Measurements from ENCODE around the gene SPAG5. TPM values are rescaled to one million over a fixed set of nuclear protein-coding genes. Genes with fewer than 3 reads are reported as not detected.
A peak's percentile ranks its signal among the peaks of the same experiment; 100 is the strongest.

The SPAG5 gene
- total RNA-seq, 1 donor from 2014 or later: 8.3 TPM

GRCh38 chr17:28549236-28550132 is 49.3 kb downstream of the SPAG5 start:
- Histone ChIP-seq H3K36me3 (peaks cover 0 to 22% of the 10 kb centered on the region in 2 donors), H3K27me3 (no peaks in the 10 kb centered on the region), H3K4me3 (no peak overlapping the region), H3K9me3 (no peaks in the 10 kb centered on the region), H3K4me1 (peaks cover 13% of the 10 kb centered on the region), H3K27ac (no peak overlapping the region)
- intact Hi-C loops (cut with DNase I): no loop called here
- DNase-seq (ENCODE audit: extremely low spot score in 2 of 2): no peak
- TF ChIP-seq POLR2A (IDR thresholded peaks at IDR 0.05): no peak
- TF ChIP-seq POLR2AphosphoS5 (IDR thresholded peaks at IDR 0.05; ENCODE audit: insufficient read depth in 1 of 2, low read depth in 1 of 2): no peak
- TF ChIP-seq, protein P1, sequence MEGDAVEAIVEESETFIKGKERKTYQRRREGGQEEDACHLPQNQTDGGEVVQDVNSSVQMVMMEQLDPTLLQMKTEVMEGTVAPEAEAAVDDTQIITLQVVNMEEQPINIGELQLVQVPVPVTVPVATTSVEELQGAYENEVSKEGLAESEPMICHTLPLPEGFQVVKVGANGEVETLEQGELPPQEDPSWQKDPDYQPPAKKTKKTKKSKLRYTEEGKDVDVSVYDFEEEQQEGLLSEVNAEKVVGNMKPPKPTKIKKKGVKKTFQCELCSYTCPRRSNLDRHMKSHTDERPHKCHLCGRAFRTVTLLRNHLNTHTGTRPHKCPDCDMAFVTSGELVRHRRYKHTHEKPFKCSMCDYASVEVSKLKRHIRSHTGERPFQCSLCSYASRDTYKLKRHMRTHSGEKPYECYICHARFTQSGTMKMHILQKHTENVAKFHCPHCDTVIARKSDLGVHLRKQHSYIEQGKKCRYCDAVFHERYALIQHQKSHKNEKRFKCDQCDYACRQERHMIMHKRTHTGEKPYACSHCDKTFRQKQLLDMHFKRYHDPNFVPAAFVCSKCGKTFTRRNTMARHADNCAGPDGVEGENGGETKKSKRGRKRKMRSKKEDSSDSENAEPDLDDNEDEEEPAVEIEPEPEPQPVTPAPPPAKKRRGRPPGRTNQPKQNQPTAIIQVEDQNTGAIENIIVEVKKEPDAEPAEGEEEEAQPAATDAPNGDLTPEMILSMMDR (IDR thresholded peaks at IDR 0.05): no peak

DNA sequence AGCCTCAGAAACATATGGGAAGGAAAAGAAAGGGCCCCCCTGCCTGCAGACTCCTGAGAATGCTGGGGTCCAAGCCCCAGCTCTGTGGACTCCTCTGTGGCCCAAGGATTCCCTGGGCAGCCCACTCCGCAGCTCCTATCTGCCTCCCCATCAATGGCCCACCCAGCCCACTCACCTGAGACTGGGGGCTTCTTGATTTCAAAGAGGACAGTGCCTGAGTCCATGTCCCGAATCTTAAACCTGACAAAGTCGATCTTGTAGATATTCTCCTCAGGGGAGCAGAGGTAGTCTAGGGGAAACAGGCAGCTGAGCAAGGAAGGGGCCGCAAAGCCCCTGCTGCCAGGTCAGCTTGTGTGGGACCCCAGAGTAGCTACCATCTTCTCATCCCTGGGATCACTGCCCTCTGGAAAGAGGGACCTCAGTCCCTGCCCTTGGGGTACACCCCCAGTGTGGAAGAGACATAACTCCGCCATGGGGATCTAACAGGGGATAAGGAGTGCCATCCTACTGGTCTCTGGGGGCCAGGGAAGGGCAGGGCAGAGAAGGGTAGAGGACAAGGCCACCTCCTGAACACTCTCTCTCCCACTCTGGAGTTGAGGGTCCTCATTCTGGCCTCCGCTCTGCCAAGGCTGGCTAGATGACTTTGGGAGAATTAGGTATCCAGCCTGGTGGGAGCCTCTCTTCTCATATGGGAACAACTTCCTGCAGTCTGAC is 50.3 kb downstream of the SPAG5 start:
- Histone ChIP-seq H3K4me1 (peaks cover 13% of the 10 kb centered on the region), H3K27ac (no peak overlapping the region), H3K4me3 (no peak overlapping the region), H3K27me3 (no peaks in the 10 kb centered on the region), H3K36me3 (peaks cover 0 to 14% of the 10 kb centered on the region in 2 donors), H3K9me3 (no peaks in the 10 kb centered on the region)
- no peak for DNase-seq (ENCODE audit: extremely low spot score in 2 of 2)
- intact Hi-C loops (cut with DNase I): no loop called here
- TF ChIP-seq, protein P1 (IDR thresholded peaks at IDR 0.05): no peak
- TF ChIP-seq POLR2AphosphoS5 (IDR thresholded peaks at IDR 0.05; ENCODE audit: insufficient read depth in 1 of 2, low read depth in 1 of 2) (no peak), POLR2A (IDR thresholded peaks at IDR 0.05) (no peak)

DNA sequence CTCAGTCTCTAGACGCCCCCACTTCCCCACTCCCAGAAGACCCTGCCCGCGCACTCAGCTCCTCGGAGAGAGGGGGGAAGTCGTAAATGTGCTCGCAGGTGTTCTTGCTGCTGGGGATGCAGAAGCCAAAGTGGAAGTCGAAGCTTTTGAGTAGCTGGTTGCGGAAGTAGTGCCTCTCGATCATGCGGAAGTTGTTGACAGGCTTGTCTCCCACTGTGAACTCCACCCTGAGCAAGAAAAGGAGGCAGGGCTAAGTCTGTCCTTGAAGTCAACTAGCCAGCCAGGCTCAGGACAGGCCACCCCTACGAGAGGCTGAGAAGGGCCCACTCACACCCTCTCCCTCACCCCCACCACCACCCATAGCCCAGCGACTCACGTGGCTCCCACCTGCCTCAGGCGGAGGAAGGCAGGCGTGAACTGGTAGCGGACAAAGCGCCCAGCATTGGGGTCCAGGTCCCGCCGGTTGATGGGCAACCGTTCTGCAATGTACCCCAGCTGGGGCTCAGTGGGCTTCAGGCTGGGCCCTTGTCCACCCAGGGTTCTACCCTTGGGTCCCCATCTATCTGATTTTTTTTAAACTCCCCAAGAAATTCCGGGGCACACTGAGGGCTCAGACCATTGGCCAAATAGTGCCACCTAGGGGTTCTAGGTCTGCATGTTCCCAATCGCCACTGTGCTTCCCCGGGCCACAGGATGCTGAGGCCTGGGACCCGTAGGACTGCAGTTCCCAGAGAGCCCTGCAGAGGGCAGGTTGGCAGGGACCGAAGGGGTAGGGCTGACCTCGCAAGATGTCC is 51.0 kb downstream of the SPAG5 start:
- TF ChIP-seq, protein P1 (IDR thresholded peaks at IDR 0.05): peak; percentile 37 to 75 (median 53)
- TF ChIP-seq POLR2A (IDR thresholded peaks at IDR 0.05) (no peak), POLR2AphosphoS5 (IDR thresholded peaks at IDR 0.05; ENCODE audit: insufficient read depth in 1 of 2, low read depth in 1 of 2) (no peak)
- H3K27me3 ChIP-seq: no peaks in the 10 kb centered on the region
- intact Hi-C loops (cut with DNase I): no loop called here
- H3K9me3 ChIP-seq: no peaks in the 10 kb centered on the region
- DNase-seq (ENCODE audit: extremely low spot score in 2 of 2): no peak
- H3K36me3 ChIP-seq: peaks cover 0 to 12% of the 10 kb centered on the region in 2 donors
- H3K27ac ChIP-seq: no peak overlapping the region
- H3K4me1 ChIP-seq: peaks cover 13% of the 10 kb centered on the region
- no peak overlapping the region for H3K4me3 ChIP-seq

DNA sequence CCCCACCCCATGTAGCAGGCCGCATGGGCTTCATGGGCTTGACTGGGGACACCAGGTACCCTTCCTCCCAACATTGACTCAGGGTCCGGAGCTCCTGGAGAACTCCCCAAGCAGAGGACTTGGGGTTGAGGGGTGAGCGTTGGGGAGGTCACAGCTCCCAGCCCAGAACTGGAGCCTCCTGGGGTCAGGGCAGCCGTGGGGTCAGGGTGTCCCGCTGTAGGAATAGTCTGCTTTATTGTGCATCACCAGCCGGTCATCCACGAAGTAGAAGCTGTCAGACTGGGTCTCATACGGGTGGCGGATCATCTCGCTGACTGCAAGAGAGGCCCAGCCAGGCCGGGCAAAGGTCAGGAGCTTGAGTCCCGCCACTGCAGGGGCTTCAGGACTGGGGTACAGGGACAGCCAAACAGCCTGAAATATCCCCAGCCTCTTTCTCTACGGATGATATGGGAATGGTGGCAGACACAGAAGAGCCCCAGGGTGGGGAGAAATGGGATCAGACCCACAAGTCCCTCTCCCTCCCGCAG is 51.7 kb downstream of the SPAG5 start:
- Histone ChIP-seq H3K36me3 (peaks cover 0 to 12% of the 10 kb centered on the region in 2 donors), H3K4me3 (no peak overlapping the region), H3K9me3 (no peaks in the 10 kb centered on the region), H3K4me1 (peaks cover 13% of the 10 kb centered on the region), H3K27me3 (no peaks in the 10 kb centered on the region), H3K27ac (no peak overlapping the region)
- TF ChIP-seq POLR2A (IDR thresholded peaks at IDR 0.05) (no peak), POLR2AphosphoS5 (IDR thresholded peaks at IDR 0.05; ENCODE audit: insufficient read depth in 1 of 2, low read depth in 1 of 2) (no peak)
- TF ChIP-seq, protein P1 (IDR thresholded peaks at IDR 0.05): no peak
- no peak for DNase-seq (ENCODE audit: extremely low spot score in 2 of 2)
- intact Hi-C loops (cut with DNase I): no loop called here
